GM18517 (cell line): ENCODE measurements around the gene OR52K2.
"Not testable (repeated sequence)": the region's sequence is repeated elsewhere in the genome, so short reads cannot be mapped to it uniquely, and the experiment has no call there.

ENCODE experiments used
- ATAC-seq: cut with Tn5 transposase; IDR thresholded peaks from one replicate; pipeline ENCODE4 v1.9.1; 2021; ENCODE audit warnings: mild to moderate bottlenecking, moderate library complexity; ENCODE audit not compliant: unreplicated experiment

Gene OR52K2

DNA sequence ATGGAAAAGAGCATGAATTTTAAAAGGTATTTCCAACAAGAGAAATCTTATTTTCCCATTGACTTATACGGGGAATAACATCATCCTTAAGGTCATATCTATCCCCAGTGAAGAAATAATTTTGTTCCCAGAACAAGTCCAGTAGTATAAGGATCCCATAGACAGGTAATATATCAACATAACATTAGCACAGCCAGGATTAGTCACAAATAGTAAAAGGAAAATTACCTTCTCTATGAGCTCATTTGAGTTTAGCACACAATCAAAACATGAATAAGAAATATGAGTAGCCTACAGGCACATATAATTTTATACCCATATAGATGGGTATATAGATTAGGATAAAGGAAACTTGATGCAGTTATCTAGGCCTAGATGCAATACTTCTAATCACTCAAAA is 30.5 kb downstream of the OR52K2 start:
- ATAC-seq = no peak

DNA sequence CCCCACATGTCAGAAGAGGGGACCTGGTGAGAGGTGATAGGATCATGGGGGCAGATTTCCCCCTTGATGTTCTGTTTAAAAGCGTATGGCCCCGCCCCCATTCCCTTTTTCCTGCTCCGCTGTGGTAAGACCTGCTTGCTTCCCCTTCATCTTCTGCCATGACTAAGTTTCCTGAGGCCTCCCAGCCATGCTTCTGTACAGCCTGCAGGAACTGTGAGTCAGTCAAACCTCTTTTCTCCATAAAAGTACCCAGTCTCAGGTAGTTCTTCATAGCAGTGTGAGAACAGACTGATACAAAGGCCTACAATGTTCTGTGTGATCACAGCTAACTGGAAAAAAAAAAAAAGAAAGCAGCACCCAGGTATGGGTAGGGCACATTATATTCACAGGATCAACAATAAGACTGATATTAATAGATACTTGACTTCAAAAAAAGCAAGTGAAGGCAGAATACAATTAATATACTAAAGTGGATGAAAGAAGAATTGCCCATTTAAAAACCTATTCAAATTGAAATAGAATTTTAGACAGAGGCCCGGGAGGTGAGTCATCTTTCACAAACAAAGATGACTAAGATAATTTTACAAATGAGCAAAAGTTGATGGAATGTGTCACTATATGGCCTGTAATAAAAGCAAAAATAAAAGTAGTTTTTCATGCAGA is 31.6 kb downstream of the OR52K2 start:
- no peak for ATAC-seq

DNA sequence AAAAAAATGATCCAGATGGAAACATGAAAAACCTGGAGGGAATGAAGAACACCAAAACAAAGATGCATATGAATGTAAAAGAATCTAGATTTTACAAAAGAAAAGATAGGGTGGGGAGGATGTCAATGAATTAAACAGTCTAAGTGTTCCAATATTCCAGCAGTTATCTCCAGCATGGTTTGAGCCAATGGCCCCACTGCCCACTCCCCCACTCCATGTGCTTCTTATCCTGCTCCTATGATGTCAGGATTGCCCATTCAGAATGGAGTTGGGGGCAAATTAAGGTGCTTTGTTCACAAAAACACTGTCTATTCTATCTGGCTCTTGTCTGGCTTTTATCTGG is 32.1 kb downstream of the OR52K2 start:
- no peak for ATAC-seq

DNA sequence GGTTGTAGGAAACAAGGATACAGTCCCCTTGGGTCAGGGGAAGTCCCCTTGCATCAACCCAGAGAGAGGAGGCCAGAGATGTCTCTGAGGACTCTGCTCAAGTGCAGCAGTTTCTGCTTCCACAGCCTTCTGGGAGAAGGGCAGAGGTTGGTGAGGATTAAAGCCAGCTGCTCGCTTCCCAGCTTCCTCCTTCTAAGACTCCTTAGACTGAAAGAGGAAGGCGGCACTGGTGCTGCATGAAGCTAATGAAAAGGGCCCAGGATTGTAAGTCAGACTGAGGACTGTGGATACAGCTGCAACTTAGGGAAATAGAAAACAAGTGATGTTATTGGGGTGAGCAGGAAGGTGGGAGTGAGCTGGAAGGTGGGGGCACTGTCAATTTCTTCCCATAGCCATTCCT is 33.4 kb downstream of the OR52K2 start, which contains the start of gene OR52K1:
Gene OR52K1 (plus strand): TSS at position 202 of the 400 bp plus-strand sequence. CDS start 6,255 bp downstream, outside the sequence.
- ATAC-seq = no peak

DNA sequence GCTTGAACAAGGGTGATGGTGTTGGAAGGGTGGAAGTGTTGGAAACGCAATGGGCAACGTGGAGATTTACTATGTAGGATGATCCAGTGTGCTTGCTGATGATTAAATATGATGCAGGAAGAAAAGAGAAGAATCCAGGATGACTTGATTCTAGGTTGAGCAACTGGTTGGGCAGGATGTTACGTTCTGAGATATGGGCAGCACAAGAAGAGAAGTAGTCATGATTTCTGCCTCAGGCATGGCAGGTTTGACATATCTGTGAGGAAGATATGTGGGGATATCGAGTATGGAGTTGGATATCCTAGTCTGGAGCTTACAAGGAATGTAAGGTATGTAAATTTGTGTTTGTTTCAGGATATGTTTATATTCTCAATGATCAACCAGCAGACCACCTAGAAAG is 35.2 kb downstream of the OR52K2 start:
- no peak for ATAC-seq

DNA sequence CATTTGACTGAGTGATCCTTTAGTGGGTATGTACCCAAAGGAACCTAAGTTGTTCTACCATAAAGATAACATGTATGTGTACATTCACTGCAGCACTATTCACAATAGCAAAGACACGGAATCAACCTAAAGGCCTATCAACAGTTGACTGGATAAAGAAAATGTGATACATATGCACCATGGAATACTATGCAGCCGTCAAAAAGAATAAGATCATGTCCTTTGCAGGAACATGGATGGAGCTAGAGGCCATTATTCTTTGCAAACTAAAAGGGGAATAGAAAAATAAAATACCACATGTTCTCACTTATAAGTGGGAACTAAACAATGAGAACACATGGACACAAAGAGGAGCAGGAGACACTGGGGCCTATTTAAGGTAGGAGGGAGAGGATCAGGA is 42.3 kb downstream of the OR52K2 start:
- not testable (repeated sequence) for ATAC-seq

DNA sequence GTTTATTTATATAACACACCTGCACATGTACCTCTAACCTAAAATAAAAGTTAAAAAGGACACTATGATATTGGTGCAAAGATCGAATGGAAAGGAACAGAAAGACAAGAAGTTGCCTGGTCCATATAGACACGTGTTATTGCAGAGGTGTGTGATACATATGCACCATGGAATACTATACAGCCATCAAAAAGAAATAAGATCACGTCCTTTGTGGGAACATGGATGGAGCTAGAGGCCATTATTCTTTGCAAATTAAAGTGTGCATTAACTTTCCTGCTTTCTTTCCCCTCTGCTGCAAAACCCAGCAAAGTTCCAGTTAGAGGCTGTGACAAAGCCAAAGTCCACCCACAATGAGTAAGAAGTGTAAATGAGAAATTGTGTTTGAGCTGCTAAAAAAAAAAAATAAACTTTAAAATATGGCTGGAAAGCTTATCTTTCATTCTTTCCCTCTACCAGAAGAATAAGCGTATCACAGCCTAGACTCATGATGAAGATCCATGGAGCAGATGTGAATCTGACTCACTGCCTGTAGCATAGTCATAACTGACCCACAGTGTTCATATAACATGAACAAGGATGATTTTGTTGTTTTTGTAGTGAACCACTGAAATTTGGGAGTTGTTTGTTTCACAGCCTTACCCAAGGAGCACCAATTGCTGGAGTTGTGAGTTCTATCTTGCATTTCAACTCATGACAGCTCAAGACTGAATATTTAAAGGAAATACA is 42.9 kb downstream of the OR52K2 start:
- no peak for ATAC-seq

DNA sequence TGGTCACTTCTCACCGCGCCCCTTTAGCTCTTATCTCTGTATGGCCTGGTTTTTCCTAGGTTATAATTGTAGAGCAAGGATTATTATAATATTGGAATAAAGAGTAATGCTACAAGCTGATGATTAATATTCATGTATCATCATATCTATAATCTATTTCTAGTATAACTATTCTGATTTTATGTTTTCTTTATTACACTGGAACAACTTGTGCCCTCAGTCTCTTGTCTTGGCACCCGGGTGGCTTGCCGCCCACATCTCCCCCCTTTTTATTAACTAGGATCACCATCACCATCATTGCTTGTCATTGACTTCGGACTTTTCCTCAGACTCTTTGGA is 44.4 kb downstream of the OR52K2 start:
- ATAC-seq = no peak

DNA sequence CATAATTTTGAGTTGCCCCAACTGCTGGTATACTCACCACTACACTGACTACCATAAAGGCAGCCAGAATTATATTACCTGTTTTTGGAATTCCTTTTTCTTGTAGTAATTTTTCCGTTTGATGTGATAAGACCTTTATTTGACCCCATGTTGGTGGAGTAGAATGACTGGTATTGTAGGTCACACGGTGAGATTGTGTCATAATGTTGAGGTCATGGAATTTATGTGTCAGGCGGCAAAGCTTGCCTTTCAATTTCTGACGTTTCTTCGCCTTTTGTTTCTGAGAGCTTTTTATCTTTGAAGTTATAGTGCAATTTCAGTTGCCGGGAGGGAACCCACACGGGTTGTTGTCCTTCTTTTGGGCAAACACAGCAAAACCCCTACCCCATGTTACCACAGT is 46.4 kb downstream of the OR52K2 start:
- ATAC-seq = no peak

DNA sequence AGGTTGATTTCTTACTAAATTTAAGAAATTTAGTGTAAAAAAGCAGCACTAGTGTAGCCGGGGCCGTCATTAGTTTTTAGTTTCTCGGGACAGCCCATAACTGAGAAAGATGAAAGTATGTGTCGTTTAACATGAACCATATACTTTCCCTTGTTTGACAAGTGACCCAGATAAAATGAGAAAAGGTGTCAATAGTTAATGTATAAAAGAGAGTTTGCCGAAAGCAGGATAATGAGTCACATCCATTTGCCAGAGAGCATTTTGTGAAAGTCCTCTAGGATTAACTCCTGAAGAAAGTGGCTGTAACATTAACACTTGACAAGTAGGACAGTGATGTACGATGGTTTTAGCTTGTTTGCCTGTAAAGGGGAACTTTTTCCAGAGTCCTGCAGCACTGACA is 46.9 kb downstream of the OR52K2 start:
- ATAC-seq = no peak

DNA sequence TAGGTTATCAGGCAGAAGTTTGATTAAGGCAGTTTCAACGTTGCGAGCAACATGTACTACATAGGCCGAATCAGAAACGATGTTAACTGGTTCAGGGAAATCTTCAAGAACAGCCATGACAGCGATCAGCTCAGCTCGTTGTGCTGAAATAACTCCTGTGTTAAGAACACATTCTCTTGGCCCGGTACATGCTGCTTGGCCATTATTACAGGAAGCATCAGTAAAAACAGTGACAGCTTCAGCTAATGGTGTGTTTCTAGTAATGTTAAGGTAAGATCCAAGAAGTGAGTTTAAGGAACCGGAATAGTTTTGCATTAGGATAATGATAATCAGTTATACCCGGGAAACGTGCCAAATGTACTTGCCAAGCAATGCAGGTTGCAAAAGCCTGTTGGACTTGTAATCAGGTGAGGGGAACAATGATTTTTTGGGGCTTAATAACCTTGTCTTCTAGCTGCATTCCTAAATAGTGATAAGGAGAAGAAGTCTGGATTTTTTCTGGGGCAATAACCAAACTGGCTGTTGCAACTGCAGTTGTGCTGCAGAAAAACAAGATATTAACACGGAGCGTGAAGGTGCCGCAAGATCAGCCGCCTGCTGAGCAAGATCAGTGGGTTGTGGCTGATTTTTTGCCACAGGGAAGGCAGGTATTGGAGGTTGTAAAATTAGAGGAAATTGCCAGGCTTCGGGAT is 47.6 kb downstream of the OR52K2 start:
- no peak for ATAC-seq
